HuH-7.5 (cell line): ENCODE data around the gene BAAT.
"Not testable (repeated sequence)": the region's sequence is repeated elsewhere in the genome, so short reads cannot be mapped to it uniquely, and the experiment has no call there.

Source experiments
- DNase-seq: peaks from one replicate; pipeline ENCODE4 v3.0.0; 2011; ENCODE audit warnings: low spot score

Gene BAAT

DNA sequence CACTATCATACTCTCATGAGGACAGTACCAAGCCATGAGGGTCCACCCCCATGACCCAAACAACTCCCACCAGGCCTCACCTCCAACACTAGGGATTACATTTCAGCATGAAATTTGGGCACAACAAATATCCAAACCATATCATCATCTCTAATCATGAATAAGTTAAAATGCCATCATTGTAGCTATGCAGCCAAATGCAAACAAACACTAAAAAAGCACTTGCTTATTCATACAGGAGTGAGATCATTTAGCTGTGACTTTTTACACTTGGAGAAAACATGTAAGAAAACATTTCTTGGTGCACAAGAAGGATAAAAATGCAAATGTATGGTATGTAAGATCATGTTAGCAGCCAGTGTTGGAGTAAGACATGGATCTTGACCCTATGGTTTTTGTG is 24.2 kb downstream of the BAAT start:
- DNase-seq, result no peak

DNA sequence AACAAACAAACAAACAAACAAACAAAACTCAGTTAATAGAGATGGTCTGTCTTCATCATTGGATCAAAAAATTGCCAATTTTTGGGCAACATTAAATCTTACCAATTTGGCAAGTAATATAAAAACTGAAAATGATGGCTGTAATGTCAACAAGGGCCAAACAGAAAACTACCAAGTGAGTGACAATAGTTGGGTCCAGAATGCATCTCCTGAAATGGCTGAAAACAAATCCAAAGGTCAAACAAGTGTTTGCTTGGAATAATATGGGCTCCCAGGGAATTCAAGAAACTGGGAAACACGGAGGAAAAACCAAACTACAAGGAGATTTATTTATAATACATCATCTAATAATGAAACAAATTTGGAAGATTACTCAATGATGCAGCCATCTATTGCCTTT is 25.1 kb downstream of the BAAT start:
- no peak for DNase-seq

DNA sequence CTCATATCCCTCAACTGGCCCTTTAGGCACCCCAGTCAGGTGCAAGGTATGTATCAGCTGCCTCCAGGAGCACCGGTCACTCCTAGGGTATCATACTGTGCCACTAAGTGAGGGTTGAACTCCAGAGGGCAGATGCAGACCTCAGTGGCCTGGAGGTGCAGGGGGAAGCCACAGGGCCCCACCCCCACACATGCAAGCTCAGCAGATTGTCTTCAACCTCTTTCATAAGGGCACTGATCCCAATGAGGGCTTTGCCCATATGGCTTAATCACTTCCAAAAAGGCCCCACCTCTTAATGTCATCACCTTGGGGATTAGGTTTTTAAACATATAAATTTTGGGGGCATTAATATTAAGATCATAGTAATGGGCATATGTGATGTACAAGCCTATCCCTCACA is 28.2 kb downstream of the BAAT start:
- DNase-seq, result no peak

DNA sequence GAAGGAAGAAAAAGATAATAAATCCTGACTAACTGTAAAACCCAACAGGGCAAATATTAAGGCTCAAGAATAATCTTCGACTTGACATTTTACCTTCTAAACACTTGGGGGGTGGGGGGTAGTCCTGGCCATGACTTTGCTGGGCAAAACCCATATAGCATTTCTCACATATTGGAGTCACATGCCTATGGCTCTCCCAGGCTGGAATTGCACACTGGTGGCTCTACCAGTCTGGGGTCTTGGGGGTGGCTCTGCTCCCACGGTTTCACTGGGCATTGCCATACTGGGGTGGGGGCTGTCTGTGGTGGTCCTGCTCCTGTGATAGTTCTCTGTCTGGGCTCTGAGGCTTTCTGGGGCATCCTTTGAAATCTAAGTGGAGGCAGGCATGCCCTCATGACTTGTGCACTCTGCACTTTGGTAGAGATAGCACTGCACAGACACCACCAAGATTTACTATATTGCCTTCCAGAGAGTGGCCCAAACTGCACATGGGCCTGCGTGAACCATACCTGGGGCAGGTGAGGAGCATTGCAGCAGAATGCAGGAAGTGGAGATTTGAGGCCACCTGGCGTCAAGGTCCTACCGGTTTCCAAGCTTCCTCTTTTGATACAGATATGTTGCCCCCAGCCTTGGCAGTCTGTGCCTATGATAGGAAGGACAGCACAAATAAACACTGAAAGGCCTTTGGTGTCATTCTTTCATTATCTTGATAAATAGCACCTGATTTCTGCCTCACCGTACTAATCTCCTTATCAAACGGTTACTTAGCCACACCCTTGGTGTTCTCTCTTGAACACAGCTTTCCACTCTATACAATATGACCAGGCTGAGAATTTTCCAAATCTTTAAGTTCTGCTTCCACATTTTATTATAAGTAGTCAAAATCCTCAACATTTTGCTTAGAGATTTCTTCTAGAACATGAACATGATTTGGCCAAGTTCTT is 29.8 kb downstream of the BAAT start:
- DNase-seq, result no peak

DNA sequence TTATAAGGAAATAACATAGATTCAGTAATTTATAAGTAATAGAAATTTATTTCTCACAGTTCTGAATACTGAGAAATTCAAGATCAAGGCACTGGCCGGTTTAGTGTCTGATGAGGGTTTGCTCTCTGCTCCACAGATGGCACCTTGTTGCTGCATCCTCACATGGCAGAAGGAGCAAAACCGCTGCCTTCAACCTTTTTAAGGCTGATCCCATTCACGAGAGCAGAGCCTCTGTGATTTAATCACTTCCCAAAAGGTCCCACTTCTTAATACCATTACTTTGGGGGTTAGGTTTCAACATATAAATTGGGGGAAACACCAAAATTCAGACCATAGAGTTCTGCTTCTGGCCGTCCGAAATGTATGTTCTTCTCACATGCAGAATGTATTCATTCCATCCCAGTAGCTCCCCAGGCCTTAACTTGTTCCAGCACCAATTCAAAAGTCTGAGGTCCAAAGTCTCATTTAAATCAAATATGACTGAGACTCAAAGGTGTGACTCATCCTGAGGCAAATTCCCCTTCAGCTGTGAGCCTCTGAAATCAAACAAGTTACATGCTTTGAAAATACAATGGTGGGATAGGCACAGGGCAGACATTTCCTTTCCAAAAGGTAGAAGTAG is 30.6 kb downstream of the BAAT start:
- peak; percentile 12 for DNase-seq

DNA sequence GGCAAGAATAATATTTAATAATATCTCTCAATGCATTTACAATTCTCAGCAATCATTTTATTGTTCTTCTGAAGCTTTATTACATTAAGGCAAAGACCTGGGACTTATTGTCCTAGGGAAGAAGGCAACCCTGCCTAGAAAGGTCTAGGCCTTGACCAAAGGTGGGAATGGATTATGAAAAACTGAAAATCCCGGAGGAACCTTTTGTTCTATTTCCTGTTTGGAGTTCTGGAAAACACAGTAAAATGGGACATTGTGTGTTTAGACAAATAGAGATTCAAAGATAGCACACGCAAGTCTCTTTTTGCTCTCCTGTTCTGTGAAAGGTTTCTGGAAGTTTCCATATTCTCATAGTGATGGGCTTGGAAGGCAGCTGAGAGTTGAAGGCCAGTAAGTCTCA is 31.1 kb downstream of the BAAT start:
- DNase-seq, result no peak

DNA sequence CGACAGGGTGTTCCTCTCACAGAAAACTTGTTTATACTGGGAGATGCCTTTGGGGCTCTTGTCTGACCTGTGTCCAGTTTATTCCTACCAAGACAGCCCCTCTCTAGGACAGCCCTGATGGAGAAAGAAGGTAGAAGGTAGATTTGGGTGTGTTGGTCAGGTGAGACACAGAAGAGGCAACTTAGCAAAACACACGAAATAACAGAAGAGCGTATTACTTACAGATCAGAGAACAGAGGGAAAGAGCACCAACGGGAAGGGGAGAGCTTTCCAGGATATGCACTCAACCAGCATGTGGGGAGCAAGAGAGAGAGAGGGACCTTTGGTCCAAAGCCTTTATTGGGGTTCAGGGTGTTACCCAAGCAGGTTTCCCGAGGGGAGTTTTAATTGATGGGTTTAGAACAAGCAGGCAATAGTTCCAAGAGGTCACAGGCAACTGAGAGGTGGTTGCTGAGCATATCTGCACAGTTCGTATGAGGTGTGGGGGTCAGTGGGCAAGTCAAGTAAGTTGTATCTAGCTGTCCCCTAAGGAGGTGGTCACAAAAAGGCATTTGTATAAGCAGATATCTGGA is 31.8 kb downstream of the BAAT start:
- no peak for DNase-seq

DNA sequence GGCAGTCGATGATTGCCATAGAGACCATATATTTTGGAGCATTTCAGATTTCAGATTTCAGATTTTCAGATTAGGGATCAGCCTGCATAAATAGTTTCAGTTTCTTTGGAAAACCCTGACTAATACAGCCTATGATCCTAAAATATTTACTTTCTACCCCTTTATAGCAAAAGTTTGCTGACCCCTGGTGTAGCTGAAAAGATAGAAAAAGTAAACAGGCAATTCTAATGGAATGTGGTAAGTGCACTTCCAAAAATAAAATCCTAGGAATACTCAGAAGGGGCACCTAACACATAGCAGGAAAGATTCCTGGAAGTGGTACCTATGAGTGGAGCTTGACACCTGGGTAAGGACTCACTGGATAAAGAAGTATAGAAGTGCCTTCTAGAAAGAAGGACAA is 34.5 kb downstream of the BAAT start:
- DNase-seq, result no peak

DNA sequence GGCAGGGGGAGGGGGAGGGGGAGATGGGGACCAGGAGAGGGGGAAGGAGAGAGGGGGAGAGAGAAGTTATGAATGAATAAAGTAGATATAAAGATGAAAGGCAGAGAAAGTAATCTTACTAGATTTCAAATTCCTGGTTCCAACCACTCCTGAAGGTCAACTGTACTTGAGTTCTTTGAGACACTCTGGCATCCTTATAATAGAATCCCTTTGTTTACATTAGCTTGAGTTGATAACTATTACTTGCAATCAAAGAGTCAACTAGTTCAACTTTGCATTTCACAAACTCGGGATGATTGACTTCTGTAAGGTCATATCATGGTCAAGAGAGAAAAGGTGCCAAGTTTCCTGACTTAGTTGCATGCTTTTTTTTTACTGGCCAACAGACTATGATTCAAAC is 42.2 kb downstream of the BAAT start:
- no peak for DNase-seq

DNA sequence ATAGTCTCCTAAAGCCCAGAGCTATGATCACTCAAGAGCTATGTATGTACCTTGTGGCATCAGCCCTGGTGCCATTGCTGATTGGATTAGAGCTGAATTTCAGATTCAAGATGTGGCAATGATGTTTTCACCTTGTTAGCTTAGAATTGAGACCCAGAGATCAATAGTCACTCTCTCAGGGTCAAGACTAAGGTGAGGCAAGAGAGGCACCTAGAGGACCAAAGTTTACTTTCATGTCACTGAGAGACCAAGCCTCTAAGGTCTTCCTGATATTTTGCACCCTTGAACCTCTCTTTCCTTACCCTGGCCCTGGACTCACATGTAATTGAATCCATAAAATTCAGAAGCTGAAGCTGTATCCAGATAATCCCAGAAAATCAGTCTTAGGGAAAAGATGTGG is 42.8 kb downstream of the BAAT start:
- DNase-seq, result no peak

DNA sequence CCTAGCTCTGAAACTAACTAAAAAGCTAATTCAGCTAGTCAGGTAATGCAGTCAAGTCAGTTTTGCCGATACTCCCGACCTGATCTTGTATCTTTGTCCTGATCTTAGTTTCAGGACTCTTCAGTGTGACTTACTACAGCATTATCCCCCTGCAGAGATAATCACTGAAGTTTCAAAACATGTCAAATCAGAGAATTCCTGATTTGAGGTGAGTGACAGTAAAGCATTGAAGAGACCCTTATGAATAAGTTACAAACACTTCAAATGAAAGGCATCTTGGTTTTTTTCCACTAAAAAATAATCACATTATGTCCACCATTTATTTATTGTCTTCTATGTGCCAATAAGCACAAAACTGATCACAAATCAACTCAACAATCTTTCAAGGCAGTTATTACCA is 47.6 kb downstream of the BAAT start:
- no peak for DNase-seq

DNA sequence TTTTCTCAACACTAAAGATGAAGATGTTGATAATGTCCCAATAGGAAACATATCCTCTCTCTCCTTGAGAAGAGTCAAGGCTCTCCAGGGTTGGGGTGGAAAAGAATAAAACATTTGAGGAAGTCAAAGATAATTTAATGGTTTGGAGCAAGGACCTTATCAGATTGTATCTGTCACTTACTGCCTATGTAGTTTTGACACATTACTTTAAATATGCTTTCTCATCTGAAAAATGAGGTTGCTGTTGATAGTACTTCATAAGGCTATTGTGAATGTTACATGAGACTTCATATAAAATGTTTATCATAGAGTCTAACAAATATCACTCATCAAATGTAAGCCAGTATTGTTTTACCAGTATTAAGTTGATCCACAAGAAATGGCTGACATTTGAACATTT is 48.7 kb downstream of the BAAT start:
- DNase-seq, result no peak

DNA sequence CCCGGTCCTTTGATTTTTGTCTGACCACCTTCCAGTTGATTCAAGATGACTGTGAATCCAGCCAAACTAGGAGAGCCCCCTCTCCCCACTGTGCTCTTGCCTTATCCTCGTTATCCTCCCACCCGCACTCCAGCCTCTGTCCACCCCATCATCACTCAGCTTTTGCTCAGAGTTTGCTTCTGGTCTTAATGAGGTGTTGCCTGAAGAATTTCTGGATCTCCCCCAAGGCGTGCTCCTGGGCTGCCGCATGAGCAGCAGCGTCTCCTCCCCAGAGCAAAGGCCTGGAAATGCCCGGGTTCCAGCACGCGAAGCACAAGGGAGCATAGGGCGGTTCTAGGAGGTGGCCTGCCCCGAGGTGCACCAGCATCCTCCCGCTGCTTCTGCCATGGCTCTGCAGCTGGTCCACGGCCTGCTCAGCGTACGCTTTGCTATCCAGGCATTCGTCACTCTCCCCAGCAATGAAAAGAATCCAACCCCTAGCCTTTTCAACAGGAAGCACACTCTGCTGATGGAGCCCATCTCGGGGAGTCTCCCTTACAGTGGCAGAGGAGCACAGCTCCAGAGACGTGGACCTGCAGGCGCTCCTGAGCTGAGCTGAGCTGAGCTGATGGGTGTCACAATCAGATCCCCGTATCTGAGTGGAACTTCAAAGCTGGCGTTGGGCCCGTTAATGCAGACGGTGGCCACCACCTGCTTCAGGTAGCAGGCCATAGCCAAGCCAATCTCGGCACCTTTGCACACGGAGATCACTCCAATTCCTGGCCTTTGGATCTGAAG is 50.7 kb downstream of the BAAT start:
- DNase-seq, result no peak

DNA sequence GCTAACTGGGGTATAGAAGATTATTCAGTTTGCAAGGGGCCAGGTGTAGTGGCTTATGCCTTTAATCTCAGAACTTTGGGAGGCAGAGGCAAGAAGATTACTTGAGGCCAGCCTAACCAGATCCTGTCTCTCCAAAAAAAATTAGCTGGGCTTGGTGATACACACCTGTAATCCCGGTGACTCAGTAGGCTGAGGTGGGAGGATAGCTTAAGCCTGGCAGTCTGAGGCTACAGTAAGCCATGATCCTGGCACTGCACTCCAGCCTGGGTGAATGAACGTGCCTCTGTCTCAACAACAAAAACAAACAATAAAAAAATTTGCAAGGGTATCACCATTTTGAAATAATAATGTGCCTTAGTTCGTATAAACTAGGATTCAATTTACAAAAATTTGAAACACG is 51.3 kb downstream of the BAAT start:
- no peak for DNase-seq

DNA sequence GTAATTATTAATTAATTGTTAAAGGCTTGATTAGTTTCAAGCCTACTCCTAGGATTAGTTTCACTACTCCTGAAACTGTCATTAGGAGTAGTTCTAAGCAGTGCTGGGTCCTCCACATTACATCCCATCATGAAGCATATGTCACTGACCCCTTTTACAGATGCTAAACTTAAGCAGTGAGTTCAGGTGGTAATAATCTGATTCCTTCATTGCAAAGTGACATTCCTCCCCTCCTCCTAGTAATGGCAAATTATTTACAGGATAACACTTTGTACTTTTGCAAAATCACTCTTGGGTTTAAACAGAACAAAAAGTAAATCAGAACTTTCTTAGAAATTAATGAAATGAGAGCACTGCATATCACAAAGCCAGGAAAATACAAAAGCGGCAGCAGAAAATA is 52.4 kb downstream of the BAAT start:
- no peak for DNase-seq

DNA sequence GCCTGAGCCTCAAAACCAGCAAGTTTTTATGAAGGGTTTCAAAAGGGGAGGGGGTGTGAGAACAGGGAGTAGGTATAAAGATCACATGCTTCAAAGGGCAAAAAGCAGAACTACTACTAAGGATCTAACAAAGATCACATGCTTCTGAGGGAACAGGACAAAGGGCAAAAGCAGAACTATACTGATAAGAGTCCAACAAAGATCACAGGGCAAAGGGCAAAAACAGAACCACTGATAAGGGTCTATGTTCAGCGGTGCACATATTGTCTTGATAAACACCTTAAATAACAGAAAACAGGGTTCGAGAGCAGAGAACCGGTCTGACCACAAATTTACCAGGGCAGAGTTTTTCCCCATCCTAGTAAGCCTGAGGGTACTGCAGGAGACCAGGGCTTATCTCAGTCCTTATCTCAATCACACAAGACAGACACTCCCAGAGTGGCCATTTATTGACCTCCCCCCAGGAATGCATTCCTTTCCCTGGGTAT is 57.3 kb downstream of the BAAT start:
- not testable (repeated sequence) for DNase-seq

DNA sequence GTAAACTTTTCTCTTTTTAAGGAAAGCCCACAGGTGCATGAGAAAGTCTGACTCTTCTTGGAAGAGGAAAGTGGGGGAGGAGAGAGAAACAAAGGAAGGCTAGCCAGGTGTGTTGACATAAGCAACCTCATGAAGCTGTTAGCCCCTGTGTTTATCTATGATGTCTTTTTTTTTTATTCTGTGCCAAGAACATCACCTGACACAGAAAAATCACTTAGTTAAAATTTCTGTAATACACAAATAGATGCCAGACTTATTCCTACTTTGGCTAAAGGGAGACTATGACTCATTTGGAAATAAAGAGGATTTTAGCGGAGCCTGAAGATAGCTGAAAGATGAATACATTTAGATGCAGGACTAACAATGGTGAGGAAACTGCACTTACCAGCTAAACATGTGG is 58.3 kb downstream of the BAAT start:
- DNase-seq, result no peak

DNA sequence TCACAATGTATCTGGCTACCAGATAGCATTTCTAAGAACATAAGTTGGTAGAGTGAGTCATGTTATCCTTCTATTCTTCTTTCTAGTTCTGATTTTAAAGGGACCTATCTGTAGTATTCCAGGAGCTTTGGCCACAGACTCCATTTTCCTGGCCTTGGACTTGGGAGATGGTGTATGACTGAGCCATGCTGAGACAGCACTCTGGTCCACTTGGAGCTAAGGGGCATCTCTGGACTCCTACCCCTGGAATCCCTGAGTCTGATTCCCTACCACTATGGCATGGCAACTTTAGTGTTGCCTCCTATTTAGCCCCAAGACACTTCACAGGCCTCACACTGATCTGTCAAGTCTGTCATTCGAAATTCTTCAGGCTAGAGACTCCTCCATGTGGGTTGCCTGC is 58.8 kb downstream of the BAAT start:
- DNase-seq, result no peak

DNA sequence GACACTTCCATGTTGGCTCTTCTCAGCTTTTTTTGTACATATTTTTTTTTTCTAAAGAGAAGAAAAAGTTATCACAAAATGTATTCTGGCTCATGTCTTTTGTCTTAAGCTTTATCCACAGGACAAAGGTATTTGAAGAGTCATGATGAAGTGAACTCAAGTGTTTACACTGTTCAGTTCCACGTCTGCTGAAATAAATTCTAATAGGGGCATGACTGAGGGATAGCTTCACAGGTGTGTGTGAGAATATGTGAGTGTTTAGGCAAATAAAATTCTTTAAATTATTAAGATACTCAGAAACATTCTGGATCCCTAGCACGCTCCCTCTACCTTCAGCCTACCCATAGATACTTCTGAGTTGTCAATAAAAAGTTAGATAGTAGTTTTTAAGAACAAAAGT is 59.8 kb downstream of the BAAT start:
- no peak for DNase-seq

DNA sequence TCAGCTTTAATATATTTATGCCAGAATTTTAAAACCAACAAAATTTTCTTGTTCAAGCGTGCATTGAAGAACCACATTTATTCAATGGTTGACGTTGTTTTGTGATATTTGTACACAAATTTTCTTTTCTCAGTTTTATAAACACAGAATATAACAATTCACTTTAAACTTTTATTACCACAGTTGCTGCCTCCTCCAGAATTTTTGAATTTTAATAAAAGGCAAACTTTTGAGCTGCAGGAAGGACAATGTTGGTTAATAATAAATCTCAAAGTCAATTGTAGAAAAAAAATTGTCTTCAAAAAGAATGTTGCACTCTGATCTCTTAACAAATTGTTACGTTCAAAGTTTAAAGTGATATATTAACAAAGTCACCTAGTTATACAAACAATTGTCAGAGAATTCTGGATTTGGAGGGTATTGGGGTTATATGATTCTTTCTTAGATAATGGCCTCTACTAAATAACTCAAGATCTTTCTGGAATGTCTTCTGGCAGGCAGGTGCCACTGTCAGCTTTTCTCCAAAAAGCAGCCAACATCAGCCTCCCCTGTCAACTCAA is 60.5 kb downstream of the BAAT start:
- no peak for DNase-seq

DNA sequence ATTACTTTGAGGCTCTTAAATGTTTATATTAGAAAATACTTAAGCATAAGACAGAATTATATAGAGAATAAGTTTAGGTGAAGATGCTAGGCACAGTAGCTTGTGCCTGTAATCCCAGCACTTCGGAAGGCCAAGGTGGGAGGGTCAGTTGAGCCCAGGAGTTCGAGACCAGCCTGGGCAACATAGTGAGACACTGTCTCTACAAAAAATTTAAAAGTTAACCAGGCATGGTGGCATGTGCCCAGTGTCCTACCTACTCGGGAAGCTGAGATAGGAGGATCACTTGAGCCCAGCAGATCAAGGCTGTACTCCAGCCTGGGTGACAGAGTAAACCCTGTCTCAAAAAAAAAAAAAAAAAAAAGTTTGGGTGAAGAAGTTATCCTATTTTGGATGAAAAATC is 61.7 kb downstream of the BAAT start:
- no peak for DNase-seq

DNA sequence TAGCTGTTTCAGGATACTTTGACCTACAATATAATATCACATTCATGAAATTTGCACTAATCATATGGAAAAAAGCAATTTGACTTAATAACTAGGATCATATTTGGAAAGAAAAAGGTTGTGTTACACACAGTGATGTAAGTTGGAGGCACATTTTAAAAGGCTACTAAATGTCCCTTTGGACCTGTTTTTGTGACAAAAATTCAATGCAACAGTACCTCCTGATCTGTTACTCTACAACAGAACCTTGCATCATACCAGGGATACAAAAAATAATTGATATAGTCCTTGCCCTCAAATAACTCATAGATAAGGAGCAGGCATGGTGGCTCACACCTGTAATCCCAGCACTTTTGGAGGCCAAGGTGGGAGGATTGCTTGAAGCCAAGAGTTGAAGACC is 67.1 kb downstream of the BAAT start:
- DNase-seq, result no peak
